ENCODE measurements around the gene TMEM18.

TMEM18 gene

GRCh38 chr2:677959-678550 lies 849 bp upstream of the TMEM18 start:
- no peaks in the 10 kb centered on the region for H3K27me3 ChIP-seq (replicated peaks)
- no peak for DNase-seq
- no peak for TF ChIP-seq CTCF (IDR thresholded peaks at IDR 0.05; ENCODE audit: low read depth, low read length, missing control alignments)

GRCh38 chr2:676647-677055 lies 555 bp downstream of the TMEM18 start:
- no peak for TF ChIP-seq CTCF (IDR thresholded peaks at IDR 0.05; ENCODE audit: low read depth, low read length, missing control alignments)
- no peaks in the 10 kb centered on the region for H3K27me3 ChIP-seq (replicated peaks)
- peak overlapping the region; percentile 85 for H3K27ac ChIP-seq
- peaks cover 6% of the 10 kb centered on the region for H3K36me3 ChIP-seq (replicated peaks)
- peak overlapping the region; percentile 82 for H3K4me3 ChIP-seq (ENCODE audit: low read depth, low read length)
- peak; percentile 97 for DNase-seq
- in situ Hi-C loops (cut with HindIII; ENCODE audit: low pct_ligation_motif_present, low sequenced_read_pairs), result no loop called here

More at GRCh38 chr2:677959-678550, 849 bp upstream of the TMEM18 start:
- H3K4me3 ChIP-seq (ENCODE audit: low read depth, low read length), result peak overlapping the region; percentile 68
- H3K36me3 ChIP-seq (replicated peaks), result no peaks in the 10 kb centered on the region
- in situ Hi-C loops (cut with HindIII; ENCODE audit: low pct_ligation_motif_present, low sequenced_read_pairs), result no loop called here
- peak overlapping the region; percentile 97 for H3K27ac ChIP-seq

- peak; percentile 88 for DNase-seq
- in situ Hi-C loops (cut with HindIII; ENCODE audit: low pct_ligation_motif_present, low sequenced_read_pairs), result no loop called here
- H3K36me3 ChIP-seq (replicated peaks), result peaks cover 6% of the 10 kb centered on the region
- no peaks in the 10 kb centered on the region for H3K27me3 ChIP-seq (replicated peaks)
- TF ChIP-seq CTCF (IDR thresholded peaks at IDR 0.05; ENCODE audit: low read depth, low read length, missing control alignments), result peak; percentile 71
- peak overlapping the region; percentile 85 for H3K27ac ChIP-seq
- peak overlapping the region; percentile 82 for H3K4me3 ChIP-seq (ENCODE audit: low read depth, low read length)
Observed at GRCh38 chr2:675982-676646, 1.1 kb downstream of the TMEM18 start.

GRCh38 chr2:675460-675859 lies 1.7 kb downstream of the TMEM18 start:
- TF ChIP-seq CTCF (IDR thresholded peaks at IDR 0.05; ENCODE audit: low read depth, low read length, missing control alignments), result no peak
- no peaks in the 10 kb centered on the region for H3K27me3 ChIP-seq (replicated peaks)
- H3K36me3 ChIP-seq (replicated peaks), result peaks cover 6% of the 10 kb centered on the region
- peak overlapping the region; percentile 85 for H3K27ac ChIP-seq
- in situ Hi-C loops (cut with HindIII; ENCODE audit: low pct_ligation_motif_present, low sequenced_read_pairs), result no loop called here
- DNase-seq, result no peak
- H3K4me3 ChIP-seq (ENCODE audit: low read depth, low read length), result peak overlapping the region; percentile 5

- in situ Hi-C loops (cut with HindIII; ENCODE audit: low pct_ligation_motif_present, low sequenced_read_pairs), result no loop called here
Observed at GRCh38 chr2:675051-675450, 2.2 kb downstream of the TMEM18 start.

More at GRCh38 chr2:675051-675450, 2.2 kb downstream of the TMEM18 start:
- DNase-seq, result no peak
- no peak overlapping the region for H3K27ac ChIP-seq
- no peak for TF ChIP-seq CTCF (IDR thresholded peaks at IDR 0.05; ENCODE audit: low read depth, low read length, missing control alignments)
- no peaks in the 10 kb centered on the region for H3K27me3 ChIP-seq (replicated peaks)
- H3K4me3 ChIP-seq (ENCODE audit: low read depth, low read length), result no peak overlapping the region
- peaks cover 10% of the 10 kb centered on the region for H3K36me3 ChIP-seq (replicated peaks)
